Measurements from ENCODE around the gene TSNAXIP1.
A peak's percentile ranks its signal among the peaks of the same experiment; 100 is the strongest.

TSNAXIP1 gene

GRCh38 chr16:67806428-67807147, at the start of gene TSNAXIP1, which contains the start of gene RANBP10:
TSNAXIP1 (plus strand) TSS chr16:67806889; CDS start chr16:67807150, 261 bp downstream.
RANBP10 (minus strand) TSS chr16:67806560; CDS start chr16:67806536, 24 bp downstream.
- peak; percentile 91 for FAIRE-seq

- no peak for FAIRE-seq
These were observed 48.7 kb upstream of the TSNAXIP1 start for GRCh38 chr16:67758006-67758405.

GRCh38 chr16:67758966-67759365, 47.7 kb upstream of the TSNAXIP1 start:
- no peak for FAIRE-seq

- no peak for FAIRE-seq
These were observed 46.3 kb upstream of the TSNAXIP1 start for GRCh38 chr16:67760206-67760955.

- FAIRE-seq: no peak
These were observed 45.8 kb upstream of the TSNAXIP1 start for GRCh38 chr16:67760956-67761230.

GRCh38 chr16:67761924-67762323, 44.8 kb upstream of the TSNAXIP1 start:
- no peak for FAIRE-seq

- no peak for FAIRE-seq
These were observed 44.3 kb upstream of the TSNAXIP1 start for GRCh38 chr16:67762385-67762784.

- FAIRE-seq: no peak
These were observed 43.6 kb upstream of the TSNAXIP1 start for GRCh38 chr16:67763066-67763465.

GRCh38 chr16:67764158-67764667, 42.5 kb upstream of the TSNAXIP1 start:
- no peak for FAIRE-seq

GRCh38 chr16:67766291-67766690, 40.4 kb upstream of the TSNAXIP1 start:
- FAIRE-seq: no peak

- FAIRE-seq: no peak
These were observed 38.7 kb upstream of the TSNAXIP1 start for GRCh38 chr16:67767953-67768352.

- FAIRE-seq: no peak
These were observed 36.2 kb upstream of the TSNAXIP1 start for GRCh38 chr16:67770346-67770991.

GRCh38 chr16:67773099-67773498, 33.6 kb upstream of the TSNAXIP1 start:
- no peak for FAIRE-seq

GRCh38 chr16:67773569-67774456, 32.9 kb upstream of the TSNAXIP1 start:
- no peak for FAIRE-seq

- no peak for FAIRE-seq
These were observed 32.2 kb upstream of the TSNAXIP1 start for GRCh38 chr16:67774457-67774853.

GRCh38 chr16:67775273-67775672, 31.4 kb upstream of the TSNAXIP1 start:
- FAIRE-seq: no peak

GRCh38 chr16:67779256-67780014, 27.3 kb upstream of the TSNAXIP1 start:
- no peak for FAIRE-seq

GRCh38 chr16:67780847-67781564, 25.7 kb upstream of the TSNAXIP1 start:
- no peak for FAIRE-seq

- FAIRE-seq: no peak
These were observed 25.1 kb upstream of the TSNAXIP1 start for GRCh38 chr16:67781565-67781921.

GRCh38 chr16:67782567-67783352, 23.9 kb upstream of the TSNAXIP1 start:
- FAIRE-seq: no peak

All from TTC549 (cell line).